HepG2 (cell line): ENCODE measurements around the gene NCOA7. TPM values are rescaled to one million over a fixed set of nuclear protein-coding genes. Genes with fewer than 3 reads are reported as not detected.

ENCODE experiments used
- ATAC-seq: fragments of 200-7000 bp; cut with Tn5 transposase; 3 replicates; pipeline ENCODE4 v1.9.1; 2020; ENCODE audit warnings: mild to moderate bottlenecking, moderate library complexity
- BruUV-seq: library from RNA; stranded (reverse); fragments of 400-500 nt; replicated peaks from 2 replicates; lab custom pipeline; 2021; lab: Mats Ljungman, UMichigan
- CTCF ChIA-PET: fragments of 300-600 bp; formaldehyde crosslinking; extraction: SDS; loops from one replicate; lab custom pipeline; 2021; ENCODE audit warnings: low total read pairs, inconsistent platforms, low intra/inter-chr PET ratio; lab: Yijun Ruan, JAX
- POLR2A ChIA-PET: fragments of 350-600 bp; sonication (Branson Sonifier 250); formaldehyde crosslinking; loops from one replicate; lab custom pipeline; 2020; ENCODE audit warnings: antibody characterized with exemption, inconsistent platforms; lab: Yijun Ruan, JAX
- DNase-seq: peaks from one replicate; pipeline ENCODE4 v3.0.0-alpha.2; 2015; ENCODE audit warnings: low spot score
- FAIRE-seq: peaks from 3 replicates; lab custom pipeline; 2011; peaks lifted over from hg19 to GRCh38; lab: Jason Lieb, UNC
- H2AFZ ChIP-seq: one replicate; pipeline ENCODE4 v1.6.1; 2011; ENCODE audit warnings: low read length, inconsistent platforms
- H3K27ac ChIP-seq: fragments of 300-600 bp; 3 replicates; pipeline ENCODE4 v1.8.0; 2011; ENCODE audit warnings: mixed run types, mild to moderate bottlenecking, mixed read lengths, low read length, inconsistent platforms; ENCODE audit not compliant: insufficient read depth; ENCODE audit errors: extremely low read length
- H3K27me3 ChIP-seq, 2 experiments: fragments of 200-600 bp in 1 of 2; 2 replicates in 1 of 2; 3 replicates in 1 of 2; pipeline versions ENCODE4 v1.6.0 to v1.8.0; 2011; ENCODE audit warnings: low read length in 2 of 2, mild to moderate bottlenecking in 2 of 2, moderate library complexity in 2 of 2, inconsistent platforms in 1 of 2; ENCODE audit not compliant: insufficient read depth in 2 of 2, control insufficient read depth in 1 of 2
- H3K36me3 ChIP-seq, 2 experiments: fragments of 200-600 bp in 1 of 2; replicated peaks in 1 of 2; 2 replicates in 1 of 2; 3 replicates in 1 of 2; pipeline versions ENCODE4 v1.5.1 to v1.8.0; 2011; ENCODE audit warnings: low read length in 2 of 2, inconsistent platforms in 1 of 2; ENCODE audit not compliant: insufficient read depth in 2 of 2, control insufficient read depth in 1 of 2
- H3K4me1 ChIP-seq: 2 replicates; pipeline ENCODE4 v1.5.1; 2012; ENCODE audit warnings: low read length, inconsistent platforms; ENCODE audit not compliant: insufficient read depth
- H3K4me2 ChIP-seq: 2 replicates; pipeline ENCODE4 v1.6.0; 2011; ENCODE audit warnings: low read depth, low read length, inconsistent platforms
- H3K4me3 ChIP-seq, 3 experiments: fragments of 200-600 bp in 1 of 3; sonication (generic), shearing (Covaris generic) in 1 of 3; replicated peaks in 1 of 3; 2 replicates each; pipeline ENCODE4 v1.5.1; 2011 to 2016; ENCODE audit warnings: low read length in 3 of 3, inconsistent platforms in 2 of 3, low read depth in 2 of 3, mild to moderate bottlenecking in 2 of 3, control low read depth in 1 of 3, mixed read lengths in 1 of 3; ENCODE audit not compliant: insufficient read depth in 1 of 3
- H3K79me2 ChIP-seq: one replicate; pipeline ENCODE4 v1.6.1; 2011; ENCODE audit warnings: low read length, inconsistent platforms; ENCODE audit not compliant: insufficient read depth
- H3K9ac ChIP-seq: 2 replicates; pipeline ENCODE4 v1.6.0; 2011; ENCODE audit warnings: mild to moderate bottlenecking, low read depth, low read length, inconsistent platforms; ENCODE audit not compliant: insufficient read depth
- H3K9me3 ChIP-seq: 2 replicates; pipeline ENCODE4 v1.5.1; 2012; ENCODE audit warnings: mild to moderate bottlenecking, low read length
- H4K20me1 ChIP-seq: 2 replicates; pipeline ENCODE4 v1.6.0; 2011; ENCODE audit warnings: inconsistent platforms, mild to moderate bottlenecking, low read length, moderate library complexity; ENCODE audit not compliant: insufficient read depth
- CHD2 ChIP-seq: IDR thresholded peaks from 2 replicates; pipeline ENCODE4 v1.6.1; 2011; ENCODE audit warnings: low read depth, low read length, improper control_type of control experiment
- CREB3 ChIP-seq: sonication (generic); formaldehyde crosslinking; IDR thresholded peaks from 2 replicates; pipeline ENCODE4 v1.5.0; 2020; ENCODE audit warnings: missing genetic modification reagents
- MLLT10 ChIP-seq: sonication (generic); formaldehyde crosslinking; IDR thresholded peaks from 2 replicates; pipeline ENCODE4 v1.4.0; 2020; ENCODE audit warnings: missing genetic modification reagents
- NR3C1 ChIP-seq: sonication (generic); formaldehyde crosslinking; IDR thresholded peaks from 2 replicates; pipeline ENCODE4 v1.4.0; 2020; ENCODE audit warnings: missing genetic modification reagents
- PAXIP1 ChIP-seq: sonication (generic); formaldehyde crosslinking; conservative IDR thresholded peaks from 2 replicates; pipeline ENCODE4 v1.4.0; 2020; ENCODE audit warnings: mild to moderate bottlenecking, missing genetic modification reagents, moderate library complexity
- RXRA ChIP-seq: sonication (generic); formaldehyde crosslinking; IDR thresholded peaks from 2 replicates; pipeline ENCODE4 v1.5.1; 2020; ENCODE audit warnings: missing genetic modification reagents
- SUZ12 ChIP-seq: fragments of 150-350 bp; IDR thresholded peaks from 2 replicates; pipeline ENCODE4 v1.6.1; 2014; ENCODE audit warnings: low read depth, low read length
- ZNF225 ChIP-seq: sonication (generic); formaldehyde crosslinking; IDR thresholded peaks from 2 replicates; pipeline ENCODE4 v1.4.0; 2020; ENCODE audit warnings: mild to moderate bottlenecking, missing genetic modification reagents
- ZNF556 ChIP-seq: sonication (generic); formaldehyde crosslinking; IDR thresholded peaks from 2 replicates; pipeline ENCODE4 v1.4.0; 2020; ENCODE audit warnings: mild to moderate bottlenecking, missing genetic modification reagents, borderline replicate concordance
- ZNF564 ChIP-seq: sonication (generic); formaldehyde crosslinking; IDR thresholded peaks from 2 replicates; pipeline ENCODE4 v1.8.1; 2023; ENCODE audit warnings: mild to moderate bottlenecking, missing genetic modification reagents
- ZNF678 ChIP-seq: sonication (generic); formaldehyde crosslinking; IDR thresholded peaks from 2 replicates; pipeline ENCODE4 v1.4.0; 2020; ENCODE audit warnings: mild to moderate bottlenecking, missing genetic modification reagents
- ZSCAN31 ChIP-seq: sonication (generic); formaldehyde crosslinking; IDR thresholded peaks from 2 replicates; pipeline ENCODE4 v1.5.0; 2020; ENCODE audit warnings: low read depth, mild to moderate bottlenecking, missing genetic modification reagents
- WGBS: methylation state at CpG from one replicate; pipeline ENCODE4 v1.1.6; 2017; ENCODE audit warnings: low lambda C conversion rate; 5-methylcytosine and 5-hydroxymethylcytosine counted together
- in situ Hi-C: cut with HindIII; loops from 2 replicates; pipeline ENCODE4 v1.10.0; 2017; ENCODE audit warnings: low pct_unique_long_range_greater_than_20kb; ENCODE audit not compliant: extremely low pct_ligation_motif_present
- intact Hi-C: fragments of 100-400 bp; cut with micrococcal nuclease; formaldehyde crosslinking; loops from one replicate; pipeline ENCODE4 v1.10.0; 2022; ENCODE audit not compliant: unreplicated experiment
- polyA plus RNA-seq, 8 experiments: library from polyadenylated mRNA; depleted of rRNA in 3 of 8; stranded (reverse) in 7 of 8; unstranded in 1 of 8; fragments of >200 nt; fragmentation: Illumina TruSeq in 4 of 8; extraction: Trizol in 4 of 8; gene quantifications; 2 replicates each; pipeline versions ENCODE4 v1.2.1 to v1.2.3, GENCODE V29; 2011 to 2016; ENCODE audit warnings: low read depth in 4 of 8, missing spikeins in 1 of 8, mixed read lengths in 1 of 8; ENCODE audit not compliant: insufficient read depth in 1 of 8
- total RNA-seq, 5 experiments: library from RNA; depleted of rRNA; stranded (reverse); fragments of >200 nt; fragmentation: Illumina TruSeq; extraction: Trizol; gene quantifications; 2 replicates each; pipeline ENCODE4 v1.2.3, GENCODE V29; 2016; ENCODE audit warnings: low read depth in 1 of 5

Gene NCOA7
- total and polyA plus RNA-seq, 2 of the 13 experiments (the other 11 are each of a cell fraction or from before 2014, with no cell fraction given): 13.6 to 20.8 TPM

- Histone ChIP-seq H3K4me2 (no peak overlapping the region), H3K4me1 (peaks cover 49% of the 10 kb centered on the region), H3K27ac (no peak overlapping the region), H2AFZ (no peak overlapping the region), H3K9ac (no peak overlapping the region), H4K20me1 (no peaks in the 10 kb centered on the region), H3K4me3 (no peak overlapping the region), H3K9me3 (no peaks in the 10 kb centered on the region), H3K36me3 (no peaks in the 10 kb centered on the region), H3K27me3 (no peaks in the 10 kb centered on the region), H3K79me2 (no peaks in the 10 kb centered on the region)
- ChIA-PET POLR2A (interaction anchor here (2.0 kb wide), 1 partner anchor 16 kb away, joined by 7 read pairs; the partner anchor contains the start of gene HINT3), CTCF (no interaction called here)
- ATAC-seq: no peak
- WGBS: 77% methylated on average over 5 of the region's 5 CpGs
- DNase-seq: no peak
- no TSS peak for BruUV-seq
- in situ Hi-C loops (no loop called here), intact Hi-C loops (no loop called here)
- TF ChIP-seq MLLT10 (no peak), ZNF225 (CRISPR knock-in tag) (no peak), ZNF678 (CRISPR knock-in tag) (no peak), ZSCAN31 (CRISPR knock-in tag) (0 out of 2 replicates have a peak, but pooled peaks have one; percentile 25)
- no peak for FAIRE-seq
Observed at GRCh38 chr6:125940247-125941041, 149.7 kb downstream of the NCOA7 start.

GRCh38 chr6:125942672-125943527, 152.1 kb downstream of the NCOA7 start:
- H3K4me2 ChIP-seq: peak overlapping the region; percentile 71; the same call in 1 of the 2 replicates
- CTCF ChIA-PET: no interaction called here
- POLR2A ChIA-PET: interaction anchor here (1.1 to 5.4 kb wide), 6 partner anchors 10 to 43 kb away, joined by 3 to 48 read pairs (median 7); partner anchors contain the start of genes HINT3 and TRMT11
- TF ChIP-seq NR3C1 (CRISPR knock-in tag) (no peak), ZNF556 (CRISPR knock-in tag) (0 out of 2 replicates have a peak, but pooled peaks have one; percentile 8), ZNF564 (no peak), CREB3 (CRISPR knock-in tag) (no peak), RXRA (no peak), SUZ12 (no peak), CHD2 (no peak), PAXIP1 (CRISPR knock-in tag) (peak; percentile 42; the same call in 1 of the 2 replicates)

More at GRCh38 chr6:125942672-125943527, 152.1 kb downstream of the NCOA7 start:
- no TSS peak for BruUV-seq
- no peaks in the 10 kb centered on the region for H3K27me3 ChIP-seq
- H3K4me1 ChIP-seq: peaks cover 72% of the 10 kb centered on the region
- H3K4me3 ChIP-seq: no peak overlapping the region
- ATAC-seq (peak; percentile 35), FAIRE-seq (no peak), DNase-seq (peak; percentile 59)
- 74% methylated on average over 10 of the region's 10 CpGs for WGBS
- in situ Hi-C loops (no loop called here), intact Hi-C loops (no loop called here)
- no peaks in the 10 kb centered on the region for H4K20me1 ChIP-seq
- no peaks in the 10 kb centered on the region for H3K79me2 ChIP-seq
- peak overlapping the region; percentile 10 for H2AFZ ChIP-seq
- no peaks in the 10 kb centered on the region for H3K36me3 ChIP-seq
- H3K9me3 ChIP-seq: no peaks in the 10 kb centered on the region
- H3K27ac ChIP-seq: peak overlapping the region; percentile 92
- no peak overlapping the region; the same call in 1 of the 2 replicates for H3K9ac ChIP-seq
